Neural cell (in vitro differentiated cells): ENCODE results near the gene SIGLEC15.

Source experiments
- CTCF ChIP-seq: fragments of 450-650 bp; IDR thresholded peaks from 2 replicates; pipeline ENCODE4 v1.5.1; 2014; ENCODE audit warnings: antibody characterized with exemption, mild to moderate bottlenecking, moderate library complexity; ENCODE audit not compliant: poor library complexity, severe bottlenecking
- EZH2 ChIP-seq: fragments of 200-600, 300-800 bp; shearing (Covaris generic), sonication (generic); IDR thresholded peaks from 2 replicates; pipeline ENCODE4 v1.6.1; 2014; ENCODE audit warnings: antibody characterized with exemption, low read length, borderline replicate concordance, mild to moderate bottlenecking; ENCODE audit not compliant: insufficient read depth, poor library complexity, severe bottlenecking
- MXI1 ChIP-seq: fragments of 450-650 bp; conservative IDR thresholded peaks from 2 replicates; pipeline ENCODE4 v1.6.1; 2014; ENCODE audit warnings: antibody characterized with exemption, mild to moderate bottlenecking; ENCODE audit not compliant: poor library complexity, severe bottlenecking
- POLR2AphosphoS5 ChIP-seq: IDR thresholded peaks from 2 replicates; pipeline ENCODE4 v1.6.1; 2012
- SMC3 ChIP-seq: fragments of 450-650 bp; conservative IDR thresholded peaks from 2 replicates; pipeline ENCODE4 v1.6.1; 2014; ENCODE audit warnings: antibody characterized with exemption, mild to moderate bottlenecking, moderate library complexity; ENCODE audit not compliant: poor library complexity
- TAF1 ChIP-seq: IDR thresholded peaks from 2 replicates; pipeline ENCODE4 v1.6.1; 2012; ENCODE audit warnings: low read depth
- TF ChIP-seq, protein P1 (sequence below): IDR thresholded peaks from 2 replicates; pipeline ENCODE4 v1.6.1; 2012; ENCODE audit warnings: borderline replicate concordance

DNA sequence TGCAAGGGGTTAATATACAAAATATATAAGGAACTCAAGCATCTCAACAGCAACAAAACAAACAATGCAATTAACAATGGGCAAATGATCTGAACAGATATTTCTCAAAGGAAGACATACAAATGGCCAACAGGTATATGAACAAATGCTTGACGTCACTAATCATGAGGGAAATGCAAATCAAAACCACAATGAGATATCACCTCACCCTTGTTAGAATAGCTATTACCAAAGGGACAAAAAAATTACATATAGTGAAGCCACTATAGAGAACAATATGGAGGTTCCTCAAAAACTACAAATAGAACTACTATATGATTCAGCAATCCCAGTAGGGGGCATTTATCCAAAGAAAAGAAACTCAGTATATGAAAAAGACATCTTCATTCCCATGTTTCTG lies 3.8 kb upstream of the SIGLEC15 start:
- TF ChIP-seq CTCF (no peak), SMC3 (no peak), TAF1 (no peak), POLR2AphosphoS5 (no peak), MXI1 (no peak), EZH2 (no peak)
- TF ChIP-seq, protein P1, sequence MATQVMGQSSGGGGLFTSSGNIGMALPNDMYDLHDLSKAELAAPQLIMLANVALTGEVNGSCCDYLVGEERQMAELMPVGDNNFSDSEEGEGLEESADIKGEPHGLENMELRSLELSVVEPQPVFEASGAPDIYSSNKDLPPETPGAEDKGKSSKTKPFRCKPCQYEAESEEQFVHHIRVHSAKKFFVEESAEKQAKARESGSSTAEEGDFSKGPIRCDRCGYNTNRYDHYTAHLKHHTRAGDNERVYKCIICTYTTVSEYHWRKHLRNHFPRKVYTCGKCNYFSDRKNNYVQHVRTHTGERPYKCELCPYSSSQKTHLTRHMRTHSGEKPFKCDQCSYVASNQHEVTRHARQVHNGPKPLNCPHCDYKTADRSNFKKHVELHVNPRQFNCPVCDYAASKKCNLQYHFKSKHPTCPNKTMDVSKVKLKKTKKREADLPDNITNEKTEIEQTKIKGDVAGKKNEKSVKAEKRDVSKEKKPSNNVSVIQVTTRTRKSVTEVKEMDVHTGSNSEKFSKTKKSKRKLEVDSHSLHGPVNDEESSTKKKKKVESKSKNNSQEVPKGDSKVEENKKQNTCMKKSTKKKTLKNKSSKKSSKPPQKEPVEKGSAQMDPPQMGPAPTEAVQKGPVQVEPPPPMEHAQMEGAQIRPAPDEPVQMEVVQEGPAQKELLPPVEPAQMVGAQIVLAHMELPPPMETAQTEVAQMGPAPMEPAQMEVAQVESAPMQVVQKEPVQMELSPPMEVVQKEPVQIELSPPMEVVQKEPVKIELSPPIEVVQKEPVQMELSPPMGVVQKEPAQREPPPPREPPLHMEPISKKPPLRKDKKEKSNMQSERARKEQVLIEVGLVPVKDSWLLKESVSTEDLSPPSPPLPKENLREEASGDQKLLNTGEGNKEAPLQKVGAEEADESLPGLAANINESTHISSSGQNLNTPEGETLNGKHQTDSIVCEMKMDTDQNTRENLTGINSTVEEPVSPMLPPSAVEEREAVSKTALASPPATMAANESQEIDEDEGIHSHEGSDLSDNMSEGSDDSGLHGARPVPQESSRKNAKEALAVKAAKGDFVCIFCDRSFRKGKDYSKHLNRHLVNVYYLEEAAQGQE, result no peak
